Omental fat pad (tissue), 4 donors: ENCODE results near the gene RASSF1. TPM values are rescaled to one million over a fixed set of nuclear protein-coding genes. Genes with fewer than 3 reads are reported as not detected.

Experiments used
- ATAC-seq: fragments of 150-250 bp; one replicate; pipeline ENCODE4 v1.9.1; 2016; ENCODE audit warnings: mild to moderate bottlenecking, moderate library complexity; ENCODE audit not compliant: low FRiP score
- DNase-seq: peaks from one replicate; pipeline ENCODE4 v3.0.0-alpha.2; 2019; ENCODE audit warnings: low spot score
- CTCF ChIP-seq, 3 donors: fragments of 450-650 bp; IDR thresholded peaks; one replicate each; pipeline ENCODE4 v1.5.1; 2016 to 2017; ENCODE audit warnings: antibody characterized with exemption in 3 of 3, mild to moderate bottlenecking in 3 of 3, moderate library complexity in 2 of 3
- total RNA-seq, 4 donors: library from RNA; depleted of rRNA; stranded (reverse); fragments of >200 nt; gene quantifications; one replicate each; pipeline ENCODE4 v1.1.0, GENCODE V29; 2016

Gene RASSF1
- total RNA-seq, 4 donors from 2014 or later, result 42.1 to 82.0 (median 53.3) TPM

- no peak for DNase-seq
- TF ChIP-seq CTCF (IDR thresholded peaks at IDR 0.05), result no peak
Observed at GRCh38 chr3:50374363-50375257, 34.0 kb upstream of the RASSF1 start.

GRCh38 chr3:50373146-50374051, 32.8 kb upstream of the RASSF1 start:
- no peak for ATAC-seq
- no peak for TF ChIP-seq CTCF (IDR thresholded peaks at IDR 0.05)
- DNase-seq, result no peak

More at GRCh38 chr3:50374363-50375257, 34.0 kb upstream of the RASSF1 start:
- no peak for ATAC-seq

DNA sequence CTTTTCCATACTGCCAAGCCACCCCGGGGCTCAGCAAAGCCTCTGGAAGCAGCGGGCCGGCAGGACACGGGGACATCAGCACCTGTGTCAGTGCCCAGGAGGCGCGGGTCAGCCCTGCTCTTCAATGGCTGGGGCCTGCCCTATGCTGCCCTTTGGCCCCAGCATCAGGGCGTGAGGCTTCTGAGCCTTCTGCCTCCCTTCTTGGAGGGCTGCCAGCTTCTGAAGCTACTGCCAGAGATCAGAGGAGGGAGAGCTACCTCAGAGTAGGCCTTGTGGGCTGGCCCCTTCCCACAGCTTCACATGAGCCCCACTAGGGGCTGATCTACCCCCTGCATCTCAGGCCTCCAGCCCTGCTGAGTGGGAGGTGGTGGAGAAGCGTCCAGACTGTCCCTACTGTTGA, 31.7 kb upstream of the RASSF1 start:
- no peak for TF ChIP-seq CTCF (IDR thresholded peaks at IDR 0.05)
- no peak for ATAC-seq
- no peak for DNase-seq

DNA sequence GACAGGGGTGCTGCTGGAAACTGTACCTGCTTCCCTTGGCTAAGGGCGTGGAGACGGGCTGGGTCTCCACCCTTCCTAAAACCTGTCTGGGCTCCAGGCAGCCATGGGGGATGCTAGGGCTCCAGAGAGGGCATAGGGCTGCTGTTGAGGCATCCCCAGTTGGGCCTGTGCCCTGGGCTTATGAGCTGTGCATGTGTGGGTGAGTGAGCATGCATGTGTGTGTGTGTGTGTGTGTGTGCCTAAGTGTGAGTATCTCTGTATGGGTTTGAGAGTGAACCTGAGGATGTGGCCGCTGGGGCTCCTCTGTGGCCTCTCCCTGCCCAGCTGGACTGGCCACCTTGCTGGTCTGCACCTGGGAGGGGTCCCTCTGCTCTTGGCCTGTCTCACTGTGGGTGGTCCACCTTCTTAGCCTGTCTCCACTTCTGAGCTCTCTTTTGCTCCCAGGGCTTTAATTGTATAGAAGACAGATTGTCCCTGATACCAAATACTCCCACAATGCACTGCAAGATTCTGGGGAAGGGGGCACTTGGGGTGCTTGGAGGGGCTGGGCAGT, 30.6 kb upstream of the RASSF1 start:
- DNase-seq (no peak), ATAC-seq (no peak)
- TF ChIP-seq CTCF (IDR thresholded peaks at IDR 0.05), result no peak

GRCh38 chr3:50370594-50370993, 30.0 kb upstream of the RASSF1 start:
- TF ChIP-seq CTCF (IDR thresholded peaks at IDR 0.05), result no peak
- DNase-seq (no peak), ATAC-seq (no peak)

GRCh38 chr3:50369012-50369670, 28.5 kb upstream of the RASSF1 start:
- ATAC-seq (no peak), DNase-seq (no peak)
- no peak for TF ChIP-seq CTCF (IDR thresholded peaks at IDR 0.05)
